ENCODE data around the gene ABCF1.

GRCh38 chr6:30557683-30557981 lies 13.6 kb upstream of the ABCF1 start:
- no peak for TF ChIP-seq CTCF (conservative IDR thresholded peaks at IDR 0.05 in 1 of 2, IDR thresholded peaks at IDR 0.05 in 1 of 2; ENCODE audit: extremely low read depth in 1 of 2, insufficient read depth in 1 of 2, low read depth in 1 of 2, low read length in 2 of 2)
- TF ChIP-seq EZH2 (IDR thresholded peaks at IDR 0.05; ENCODE audit: borderline replicate concordance, low read length): no peak
